ENCODE results near the gene AKAP9.

AKAP9 gene

DNA sequence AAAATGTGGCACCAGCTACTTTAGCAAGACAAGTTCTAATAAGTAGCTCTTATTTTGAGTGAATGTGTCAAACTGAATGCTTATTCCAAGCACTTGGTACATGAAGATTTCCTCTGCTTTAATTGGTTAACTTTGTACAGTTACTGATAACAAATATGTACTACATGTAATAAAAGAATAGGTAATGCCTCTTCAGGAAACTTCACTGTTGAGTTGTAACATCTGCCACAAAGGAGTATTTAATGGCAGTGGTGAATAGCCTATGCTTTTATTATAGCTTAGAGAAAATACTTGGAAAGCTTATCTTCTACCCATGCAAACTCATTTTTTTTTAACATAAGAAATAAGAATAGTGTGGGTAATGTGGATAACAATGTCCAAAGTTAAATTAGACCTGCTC is 111.0 kb downstream of the AKAP9 start:
- no peak overlapping the region for H2AFZ ChIP-seq (ENCODE audit: low read depth, low read length, severe bottlenecking)
- no peaks in the 10 kb centered on the region for H3F3A ChIP-seq (ENCODE audit: insufficient read depth)
- H3K79me2 ChIP-seq (ENCODE audit: insufficient read depth, low read length): no peaks in the 10 kb centered on the region
- no peaks in the 10 kb centered on the region for H3K9me2 ChIP-seq (replicated peaks; ENCODE audit: insufficient read depth, low read length)
- no peaks in the 10 kb centered on the region for H3K27me3 ChIP-seq (ENCODE audit: low read length)
- no peak overlapping the region for H3K27ac ChIP-seq (ENCODE audit: low read depth, low read length)
- peaks cover 3% of the 10 kb centered on the region; the same call in 1 of the 2 replicates for H3K36me3 ChIP-seq (ENCODE audit: low read length)
- H3K9me3 ChIP-seq (ENCODE audit: insufficient read depth, low read length): no peaks in the 10 kb centered on the region
- no peaks in the 10 kb centered on the region for H4K20me1 ChIP-seq (ENCODE audit: low read depth, low read length)
- H3K4me3 ChIP-seq (ENCODE audit: insufficient read depth, low read length, poor library complexity, severe bottlenecking): no peak overlapping the region
- no peak overlapping the region for H3K4me2 ChIP-seq (ENCODE audit: low read depth, low read length, poor library complexity, severe bottlenecking)
- no peak overlapping the region for H3K9ac ChIP-seq (ENCODE audit: low read length)
- no peak for TF ChIP-seq CTCF (IDR thresholded peaks at IDR 0.05; ENCODE audit: insufficient read depth, low read length, poor library complexity, severe bottlenecking)
- no peak for TF ChIP-seq EZH2phosphoT487 (conservative IDR thresholded peaks at IDR 0.05; ENCODE audit: low read length)

DNA sequence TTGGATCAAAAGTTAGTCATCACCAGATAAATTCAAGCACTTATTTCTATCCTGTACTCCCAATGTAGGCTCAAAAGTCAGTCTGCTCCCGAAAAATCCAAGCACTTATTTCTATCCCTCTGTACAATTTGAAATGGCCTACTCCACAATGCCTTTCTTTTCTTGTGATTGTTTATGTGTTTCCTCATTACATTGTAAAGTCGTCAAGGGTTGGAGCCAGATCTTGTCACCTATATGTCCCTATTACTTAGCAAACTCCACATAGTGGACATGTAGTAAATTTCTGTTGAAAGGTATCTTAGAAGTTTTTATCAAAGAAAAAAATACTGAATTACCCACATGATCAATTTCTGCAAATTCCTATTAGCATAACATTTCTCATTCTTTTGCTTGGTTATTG is 111.5 kb downstream of the AKAP9 start:
- Histone ChIP-seq H3K79me2 (ENCODE audit: insufficient read depth, low read length) (no peaks in the 10 kb centered on the region), H3F3A (ENCODE audit: insufficient read depth) (no peaks in the 10 kb centered on the region), H3K9ac (ENCODE audit: low read length) (no peak overlapping the region), H3K27ac (ENCODE audit: low read depth, low read length) (no peak overlapping the region), H3K36me3 (ENCODE audit: low read length) (peaks cover 3% of the 10 kb centered on the region; the same call in 1 of the 2 replicates), H3K4me2 (ENCODE audit: low read depth, low read length, poor library complexity, severe bottlenecking) (no peak overlapping the region), H3K9me2 (replicated peaks; ENCODE audit: insufficient read depth, low read length) (no peaks in the 10 kb centered on the region), H3K4me3 (ENCODE audit: insufficient read depth, low read length, poor library complexity, severe bottlenecking) (no peak overlapping the region), H3K9me3 (ENCODE audit: insufficient read depth, low read length) (no peaks in the 10 kb centered on the region), H3K27me3 (ENCODE audit: low read length) (no peaks in the 10 kb centered on the region), H2AFZ (ENCODE audit: low read depth, low read length, severe bottlenecking) (no peak overlapping the region), H4K20me1 (ENCODE audit: low read depth, low read length) (no peaks in the 10 kb centered on the region)
- TF ChIP-seq CTCF (IDR thresholded peaks at IDR 0.05; ENCODE audit: insufficient read depth, low read length, poor library complexity, severe bottlenecking): no peak

GRCh38 chr7:92052684-92053083 is 112.0 kb downstream of the AKAP9 start:
- H3F3A ChIP-seq (ENCODE audit: insufficient read depth): no peaks in the 10 kb centered on the region
- no peaks in the 10 kb centered on the region for H4K20me1 ChIP-seq (ENCODE audit: low read depth, low read length)
- H3K9me3 ChIP-seq (ENCODE audit: insufficient read depth, low read length): no peaks in the 10 kb centered on the region
- H3K9ac ChIP-seq (ENCODE audit: low read length): no peak overlapping the region
- no peaks in the 10 kb centered on the region for H3K27me3 ChIP-seq (ENCODE audit: low read length)
- H3K4me3 ChIP-seq (ENCODE audit: insufficient read depth, low read length, poor library complexity, severe bottlenecking): no peak overlapping the region
- peaks cover 3% of the 10 kb centered on the region; the same call in 1 of the 2 replicates for H3K36me3 ChIP-seq (ENCODE audit: low read length)
- no peak overlapping the region for H3K4me2 ChIP-seq (ENCODE audit: low read depth, low read length, poor library complexity, severe bottlenecking)
- TF ChIP-seq EZH2phosphoT487 (conservative IDR thresholded peaks at IDR 0.05; ENCODE audit: low read length): no peak
- no peak for TF ChIP-seq CTCF (IDR thresholded peaks at IDR 0.05; ENCODE audit: insufficient read depth, low read length, poor library complexity, severe bottlenecking)
- H3K9me2 ChIP-seq (replicated peaks; ENCODE audit: insufficient read depth, low read length): no peaks in the 10 kb centered on the region
- no peak overlapping the region for H2AFZ ChIP-seq (ENCODE audit: low read depth, low read length, severe bottlenecking)
- H3K79me2 ChIP-seq (ENCODE audit: insufficient read depth, low read length): no peaks in the 10 kb centered on the region
- no peak overlapping the region for H3K27ac ChIP-seq (ENCODE audit: low read depth, low read length)
